Measurements from ENCODE around the gene IFNL2. TPM values are rescaled to one million over a fixed set of nuclear protein-coding genes. Genes with fewer than 3 reads are reported as not detected.

IFNL2 gene
- polyA plus RNA-seq, 12 donors = not detected

GRCh38 chr19:39317476-39317875 is 49.3 kb downstream of the IFNL2 start:
- DNase-seq = no peak

- no peak for DNase-seq
Observed at GRCh38 chr19:39318071-39318470, 49.9 kb downstream of the IFNL2 start.

- DNase-seq = no peak
Observed at GRCh38 chr19:39318690-39319089, 50.5 kb downstream of the IFNL2 start.

- DNase-seq = no peak
Observed at GRCh38 chr19:39319098-39319891, 51.1 kb downstream of the IFNL2 start.

Other genes with a start within 250 kb of the IFNL2 start
- gene FBXO27, start 235.8 kb upstream of the IFNL2 start, polyA plus RNA-seq (ENCODE audit: insufficient read length in 12 of 12) = 10 to 100 TPM in 1 of 12 donors, 1 to 10 TPM in 9, under 1 TPM in 1, not detected in 1; 0.89 to 10.3 (median 2.5) TPM
- gene ACP7, start 184.0 kb upstream of the IFNL2 start, polyA plus RNA-seq (ENCODE audit: insufficient read length in 12 of 12) = under 1 TPM in 9 of 12 donors, not detected in 3; 0.07 to 0.30 (median 0.13) TPM
- 10 to 100 TPM in 11 of 12 donors, not detected in 1; 11.9 to 33.1 (median 16.0) TPM for gene PAK4, start 142.6 kb upstream of the IFNL2 start, polyA plus RNA-seq (ENCODE audit: insufficient read length in 12 of 12)
- 1 to 10 TPM in 2 of 12 donors, under 1 TPM in 6, not detected in 4; 0.10 to 1.5 (median 0.17) TPM for gene NCCRP1, start 71.4 kb upstream of the IFNL2 start, polyA plus RNA-seq (ENCODE audit: insufficient read length in 12 of 12)
- gene SYCN, start 64.1 kb upstream of the IFNL2 start, polyA plus RNA-seq (ENCODE audit: insufficient read length in 12 of 12) = not detected
- gene IFNL3, start 23.4 kb upstream of the IFNL2 start, polyA plus RNA-seq (ENCODE audit: insufficient read length in 12 of 12) = not detected
- under 1 TPM in 2 of 12 donors, not detected in 10; 0.12 to 0.17 TPM for gene IFNL4, start 19.5 kb upstream of the IFNL2 start, polyA plus RNA-seq (ENCODE audit: insufficient read length in 12 of 12)
- gene IFNL1, start 28.0 kb downstream of the IFNL2 start, polyA plus RNA-seq (ENCODE audit: insufficient read length in 12 of 12) = not detected
- 1 to 10 TPM in 3 of 12 donors, under 1 TPM in 7, not detected in 2; 0.42 to 2.8 (median 0.61) TPM for gene LRFN1, start 52.5 kb downstream of the IFNL2 start, polyA plus RNA-seq (ENCODE audit: insufficient read length in 12 of 12)
- gene GMFG, start 67.6 kb downstream of the IFNL2 start, polyA plus RNA-seq (ENCODE audit: insufficient read length in 12 of 12) = 10 to 100 TPM in 11 of 12 donors, not detected in 1; 12.1 to 31.1 (median 17.8) TPM
- gene SAMD4B, start 74.0 kb downstream of the IFNL2 start, polyA plus RNA-seq (ENCODE audit: insufficient read length in 12 of 12) = 100 to 1,000 TPM in 2 of 12 donors, 10 to 100 TPM in 9, not detected in 1; 57.9 to 191 (median 74.7) TPM
- 10 to 100 TPM in 11 of 12 donors, not detected in 1; 33.0 to 65.6 (median 39.1) TPM for gene PAF1, start 122.7 kb downstream of the IFNL2 start, polyA plus RNA-seq (ENCODE audit: insufficient read length in 12 of 12)
- 10 to 100 TPM in 11 of 12 donors, not detected in 1; 14.8 to 35.2 (median 22.9) TPM for gene MED29, start 123.0 kb downstream of the IFNL2 start, polyA plus RNA-seq (ENCODE audit: insufficient read length in 12 of 12)
- gene ZFP36, start 138.5 kb downstream of the IFNL2 start, polyA plus RNA-seq (ENCODE audit: insufficient read length in 12 of 12) = 100 to 1,000 TPM in 4 of 12 donors, 10 to 100 TPM in 7, not detected in 1; 29.7 to 250 (median 69.4) TPM
- gene PLEKHG2, start 144.3 kb downstream of the IFNL2 start, polyA plus RNA-seq (ENCODE audit: insufficient read length in 12 of 12) = 10 to 100 TPM in 11 of 12 donors, not detected in 1; 26.4 to 86.4 (median 47.0) TPM
- gene RPS16, start 167.6 kb downstream of the IFNL2 start, polyA plus RNA-seq (ENCODE audit: insufficient read length in 12 of 12) = 1,000 to 10,000 TPM in 10 of 12 donors, 100 to 1,000 TPM in 1, not detected in 1; 937 to 1,979 (median 1,712) TPM
- 100 to 1,000 TPM in 1 of 12 donors, 10 to 100 TPM in 10, not detected in 1; 74.5 to 113 (median 82.6) TPM for gene SUPT5H, start 177.2 kb downstream of the IFNL2 start, polyA plus RNA-seq (ENCODE audit: insufficient read length in 12 of 12)
- gene TIMM50, start 212.4 kb downstream of the IFNL2 start, polyA plus RNA-seq (ENCODE audit: insufficient read length in 12 of 12) = 10 to 100 TPM in 11 of 12 donors, not detected in 1; 41.6 to 61.9 (median 46.0) TPM
- under 1 TPM in 9 of 12 donors, not detected in 3; 0.08 to 0.25 (median 0.16) TPM for gene DLL3, start 230.6 kb downstream of the IFNL2 start, polyA plus RNA-seq (ENCODE audit: insufficient read length in 12 of 12)
- gene SELENOV, start 246.7 kb downstream of the IFNL2 start, polyA plus RNA-seq (ENCODE audit: insufficient read length in 12 of 12) = under 1 TPM in 2 of 12 donors, not detected in 10; 0.17 to 0.33 TPM